Left ventricle myocardium inferior (tissue), 1 donor: ENCODE results near the gene ATP6AP1. TPM values are rescaled to one million over a fixed set of nuclear protein-coding genes. Genes with fewer than 3 reads are reported as not detected.
"Not testable (repeated sequence)": the region's sequence is repeated elsewhere in the genome, so short reads cannot be mapped to it uniquely, and the experiment has no call there.

Experiments
- DNase-seq: peaks from one replicate; pipeline ENCODE4 v3.0.0-alpha.2; 2020
- H3K27ac ChIP-seq: fragments of 200-600 bp; replicated peaks from 2 replicates; pipeline ENCODE4 v1.8.0; 2021
- H3K27me3 ChIP-seq: fragments of 200-600 bp; 2 replicates; pipeline ENCODE4 v1.8.0; 2021; ENCODE audit warnings: low read depth
- H3K36me3 ChIP-seq: fragments of 200-600 bp; 2 replicates; pipeline ENCODE4 v1.8.0; 2021
- H3K4me1 ChIP-seq: fragments of 200-600 bp; 2 replicates; pipeline ENCODE4 v1.8.0; 2021
- H3K4me3 ChIP-seq: fragments of 200-600 bp; 2 replicates; pipeline ENCODE4 v1.8.0; 2021; ENCODE audit warnings: mild to moderate bottlenecking, moderate library complexity
- H3K9me3 ChIP-seq: fragments of 200-600 bp; replicated peaks from 2 replicates; pipeline ENCODE4 v1.8.0; 2021
- intact Hi-C: fragments of 100-400 bp; cut with micrococcal nuclease; formaldehyde crosslinking; loops from one replicate; pipeline ENCODE4 v1.11.0; 2022
- total RNA-seq: library from RNA; stranded (reverse); fragmentation: NEBNext Ultra II Directional; extraction: Animal tissue kit (Norgen Biotek cat#: 25700); gene quantifications from one replicate; pipeline ENCODE4 v1.2.1, GENCODE V29; 2021
- TF ChIP-seq, protein P1 (sequence below): fragments of 200-600 bp; IDR thresholded peaks from 2 replicates; pipeline ENCODE4 v1.8.0; 2021; ENCODE audit warnings: antibody characterized with exemption, mild to moderate bottlenecking, borderline replicate concordance
- donor health status: DM: no; HTN: yes; CAD: no; lungs with severe emphysema.

The ATP6AP1 gene
- total RNA-seq, 1 donor from 2014 or later, result 84.1 TPM

DNA sequence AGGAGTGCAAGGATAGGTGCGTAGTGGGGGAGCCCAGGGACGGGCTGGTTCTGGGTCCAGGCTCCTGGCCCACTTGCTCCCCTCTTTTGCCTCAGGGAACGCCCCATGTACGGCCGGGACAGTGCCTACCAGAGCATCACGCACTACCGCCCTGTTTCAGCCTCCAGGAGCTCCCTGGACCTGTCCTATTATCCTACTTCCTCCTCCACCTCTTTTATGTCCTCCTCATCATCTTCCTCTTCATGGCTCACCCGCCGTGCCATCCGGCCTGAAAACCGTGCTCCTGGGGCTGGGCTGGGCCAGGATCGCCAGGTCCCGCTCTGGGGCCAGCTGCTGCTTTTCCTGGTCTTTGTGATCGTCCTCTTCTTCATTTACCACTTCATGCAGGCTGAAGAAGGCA is 47.7 kb upstream of the ATP6AP1 start:
- H3K4me1 ChIP-seq, result peaks cover 32% of the 10 kb centered on the region
- no peak for DNase-seq
- peak overlapping the region; percentile 85 for H3K4me3 ChIP-seq
- H3K27me3 ChIP-seq, result no peaks in the 10 kb centered on the region
- H3K36me3 ChIP-seq, result no peaks in the 10 kb centered on the region
- no peaks in the 10 kb centered on the region for H3K9me3 ChIP-seq
- TF ChIP-seq, protein P1, sequence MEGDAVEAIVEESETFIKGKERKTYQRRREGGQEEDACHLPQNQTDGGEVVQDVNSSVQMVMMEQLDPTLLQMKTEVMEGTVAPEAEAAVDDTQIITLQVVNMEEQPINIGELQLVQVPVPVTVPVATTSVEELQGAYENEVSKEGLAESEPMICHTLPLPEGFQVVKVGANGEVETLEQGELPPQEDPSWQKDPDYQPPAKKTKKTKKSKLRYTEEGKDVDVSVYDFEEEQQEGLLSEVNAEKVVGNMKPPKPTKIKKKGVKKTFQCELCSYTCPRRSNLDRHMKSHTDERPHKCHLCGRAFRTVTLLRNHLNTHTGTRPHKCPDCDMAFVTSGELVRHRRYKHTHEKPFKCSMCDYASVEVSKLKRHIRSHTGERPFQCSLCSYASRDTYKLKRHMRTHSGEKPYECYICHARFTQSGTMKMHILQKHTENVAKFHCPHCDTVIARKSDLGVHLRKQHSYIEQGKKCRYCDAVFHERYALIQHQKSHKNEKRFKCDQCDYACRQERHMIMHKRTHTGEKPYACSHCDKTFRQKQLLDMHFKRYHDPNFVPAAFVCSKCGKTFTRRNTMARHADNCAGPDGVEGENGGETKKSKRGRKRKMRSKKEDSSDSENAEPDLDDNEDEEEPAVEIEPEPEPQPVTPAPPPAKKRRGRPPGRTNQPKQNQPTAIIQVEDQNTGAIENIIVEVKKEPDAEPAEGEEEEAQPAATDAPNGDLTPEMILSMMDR, result no peak
- H3K27ac ChIP-seq, result no peak overlapping the region
- intact Hi-C loops, result no loop called here

DNA sequence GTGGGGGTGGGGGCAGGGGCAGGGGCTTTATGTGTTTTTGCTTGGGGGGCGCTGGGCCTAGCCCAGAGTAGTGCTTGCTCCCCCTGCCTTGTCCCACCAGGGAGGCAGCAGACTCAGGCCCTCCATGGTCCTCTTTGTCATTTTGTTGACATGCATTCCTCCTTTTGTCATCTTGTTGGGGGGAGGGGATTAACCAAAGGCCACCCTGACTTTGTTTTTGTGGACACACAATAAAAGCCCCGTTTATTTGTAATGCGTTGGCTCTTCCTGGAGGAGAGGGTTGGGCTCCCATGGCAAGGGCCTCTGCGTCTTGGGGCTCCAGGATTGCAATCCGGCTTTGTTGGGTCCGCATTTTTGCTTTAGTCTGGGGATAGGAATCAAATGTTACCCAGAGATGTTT is 47.2 kb upstream of the ATP6AP1 start:
- intact Hi-C loops, result no loop called here
- Histone ChIP-seq H3K36me3 (no peaks in the 10 kb centered on the region), H3K4me3 (no peak overlapping the region), H3K27me3 (no peaks in the 10 kb centered on the region), H3K27ac (no peak overlapping the region), H3K4me1 (peaks cover 32% of the 10 kb centered on the region), H3K9me3 (no peaks in the 10 kb centered on the region)
- TF ChIP-seq, protein P1, result no peak
- no peak for DNase-seq

DNA sequence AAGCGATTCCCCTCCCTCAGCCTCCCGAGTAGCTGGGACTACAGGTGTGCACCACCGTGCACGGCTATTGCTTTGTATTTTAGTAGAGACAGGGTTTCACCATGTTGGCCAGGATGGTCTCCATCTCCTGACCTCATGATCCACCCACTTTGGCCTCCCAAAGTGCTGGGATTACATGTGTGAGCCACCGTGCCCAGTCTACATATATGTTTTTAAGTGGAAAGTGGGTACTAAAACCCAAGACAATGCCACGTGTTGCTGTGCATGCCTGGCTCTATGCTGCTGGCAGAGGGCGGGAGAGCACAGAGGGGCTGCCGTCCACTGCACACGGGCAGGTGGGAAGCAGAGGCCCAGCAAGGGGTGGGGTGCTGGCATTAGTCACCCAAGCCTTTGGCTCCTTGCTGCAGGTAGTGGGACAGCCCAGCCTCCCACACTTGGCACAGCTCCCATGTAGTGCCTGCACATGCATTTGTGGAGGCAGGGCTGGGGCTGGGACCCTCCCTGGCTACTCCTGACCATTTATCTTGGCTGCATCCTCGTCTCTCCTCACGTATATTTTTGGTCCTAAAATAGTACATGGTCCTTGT is 45.9 kb upstream of the ATP6AP1 start:
- Histone ChIP-seq H3K4me1 (peaks cover 32% of the 10 kb centered on the region), H3K27ac (no peak overlapping the region), H3K36me3 (no peaks in the 10 kb centered on the region), H3K27me3 (no peaks in the 10 kb centered on the region), H3K9me3 (no peaks in the 10 kb centered on the region), H3K4me3 (no peak overlapping the region)
- DNase-seq, result no peak
- TF ChIP-seq, protein P1, result no peak
- intact Hi-C loops, result no loop called here

DNA sequence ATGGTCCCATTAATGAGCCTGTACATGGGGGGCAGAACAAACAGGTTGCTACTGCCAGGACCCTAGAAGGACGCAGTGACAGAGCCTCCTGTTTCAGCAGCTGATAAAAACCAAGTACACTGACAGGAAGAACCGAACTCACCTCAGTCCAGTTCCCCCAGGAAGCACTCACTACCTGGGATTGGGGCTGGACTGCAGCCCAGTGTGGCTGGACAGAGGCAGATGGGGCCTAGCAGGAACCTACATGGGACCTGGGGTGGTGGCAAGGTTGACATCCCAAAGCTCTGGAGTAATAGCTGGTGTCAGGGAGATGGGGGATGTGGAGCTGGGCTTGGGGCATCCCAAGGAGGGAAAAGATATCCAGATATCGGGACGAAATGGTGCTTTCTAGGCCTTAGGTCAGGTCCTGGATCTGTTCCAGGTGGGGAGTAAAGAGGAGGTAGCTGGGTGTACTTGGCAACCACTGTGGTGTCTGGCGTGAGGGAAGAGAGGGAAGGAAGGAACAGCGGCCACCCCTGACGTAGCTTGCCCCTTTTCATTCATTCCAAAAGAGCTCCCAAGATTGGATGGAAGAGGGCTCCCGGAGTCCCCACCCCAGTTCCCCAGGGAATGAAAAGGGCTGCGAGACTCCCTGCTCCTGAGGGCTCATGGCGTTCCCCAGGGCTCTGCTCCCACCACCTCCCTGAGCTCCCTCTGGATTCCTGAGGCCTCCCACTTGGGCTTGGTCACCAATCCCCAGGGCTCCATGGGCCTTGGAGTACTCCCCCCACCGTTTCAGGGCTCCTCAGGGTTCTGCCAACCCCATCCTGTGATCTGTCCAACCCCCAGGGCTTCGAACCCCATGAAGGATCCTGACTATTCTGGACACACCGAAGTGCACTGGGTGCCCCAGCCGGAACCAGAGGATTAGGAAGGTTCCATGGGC is 44.9 kb upstream of the ATP6AP1 start:
- no peaks in the 10 kb centered on the region for H3K27me3 ChIP-seq
- TF ChIP-seq, protein P1, result no peak
- H3K36me3 ChIP-seq, result no peaks in the 10 kb centered on the region
- peaks cover 26% of the 10 kb centered on the region for H3K4me1 ChIP-seq
- H3K4me3 ChIP-seq, result no peak overlapping the region
- intact Hi-C loops, result no loop called here
- DNase-seq, result no peak
- H3K27ac ChIP-seq, result no peak overlapping the region
- no peaks in the 10 kb centered on the region for H3K9me3 ChIP-seq

DNA sequence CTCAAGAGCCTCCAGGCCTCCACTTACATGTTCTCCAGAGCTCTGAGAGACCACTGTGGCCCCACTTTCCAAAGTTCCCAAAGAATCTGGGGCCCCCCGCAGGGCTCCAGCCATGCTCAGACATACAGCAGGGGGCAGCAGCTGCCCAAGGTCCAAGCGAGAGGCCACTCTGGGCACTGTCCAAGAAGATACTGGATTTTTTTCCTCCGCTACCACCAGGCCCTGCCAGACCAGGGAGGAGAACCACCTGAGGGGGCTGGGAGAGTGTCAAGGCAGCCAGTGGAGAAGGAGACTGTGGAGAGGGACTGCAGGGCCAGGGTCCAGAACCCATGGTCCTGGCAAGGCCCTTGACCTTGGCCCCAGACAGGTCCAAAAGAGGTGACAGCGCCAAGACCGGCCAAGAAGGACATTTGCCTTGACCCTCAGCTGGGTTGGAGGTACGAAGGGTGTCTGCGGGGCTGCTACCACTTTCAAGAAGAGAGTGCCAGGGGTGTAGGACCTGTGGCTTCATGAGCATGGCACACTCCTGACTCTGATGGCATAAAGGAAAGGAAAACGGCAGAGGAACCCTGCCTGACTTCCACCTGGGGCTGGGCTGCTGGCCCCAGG is 44.1 kb upstream of the ATP6AP1 start:
- H3K4me3 ChIP-seq, result no peak overlapping the region
- H3K27me3 ChIP-seq, result no peaks in the 10 kb centered on the region
- no peaks in the 10 kb centered on the region for H3K9me3 ChIP-seq
- intact Hi-C loops, result no loop called here
- H3K36me3 ChIP-seq, result no peaks in the 10 kb centered on the region
- TF ChIP-seq, protein P1, result peak; percentile 54
- peaks cover 26% of the 10 kb centered on the region for H3K4me1 ChIP-seq
- DNase-seq, result no peak
- no peak overlapping the region for H3K27ac ChIP-seq

DNA sequence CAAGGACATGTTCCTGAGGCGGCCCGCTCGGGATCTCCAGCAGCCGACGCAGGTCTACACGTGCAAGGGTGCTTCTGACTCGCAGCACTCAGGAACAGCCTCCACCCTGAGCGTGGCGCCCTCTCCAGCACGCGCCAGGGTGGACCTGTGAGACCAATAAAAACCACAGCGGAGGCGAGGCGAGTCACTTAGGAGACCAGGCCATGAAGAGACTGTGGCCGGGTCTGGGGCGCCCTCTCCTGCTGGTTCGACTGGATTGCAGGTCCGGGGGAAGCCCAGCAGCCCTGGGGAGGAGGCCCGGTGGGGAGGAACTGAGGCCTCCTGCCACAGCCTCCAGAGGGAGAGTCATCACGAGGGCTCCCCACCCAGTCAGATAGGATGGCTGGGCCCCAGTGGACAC is 40.4 kb upstream of the ATP6AP1 start:
- H3K27me3 ChIP-seq, H3K9me3 ChIP-seq, H3K36me3 ChIP-seq, DNase-seq, intact Hi-C loops, H3K27ac ChIP-seq, H3K4me3 ChIP-seq: not testable (repeated sequence)
- peaks cover 11% of the 10 kb centered on the region for H3K4me1 ChIP-seq

DNA sequence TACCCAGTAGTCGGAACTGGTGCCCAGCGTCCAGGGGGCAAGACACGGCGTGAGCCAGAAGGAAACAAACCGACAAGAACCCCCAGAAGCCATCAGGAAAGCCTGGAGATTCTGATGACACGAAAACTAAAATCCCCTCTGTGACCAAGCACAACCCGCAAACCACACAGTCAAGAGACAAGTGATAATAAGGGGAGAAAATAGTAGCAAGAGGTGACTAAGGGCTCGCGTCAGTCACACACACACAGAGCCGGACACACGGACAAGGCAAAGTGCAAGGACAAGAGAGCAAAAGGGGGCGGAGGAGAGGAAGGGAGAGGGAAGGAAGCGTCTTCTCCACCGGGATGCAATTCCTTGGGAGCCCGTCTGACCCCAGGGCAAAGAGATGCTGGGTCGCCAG is 39.8 kb upstream of the ATP6AP1 start:
- H3K9me3 ChIP-seq, H3K27me3 ChIP-seq, H3K36me3 ChIP-seq, H3K27ac ChIP-seq, H3K4me3 ChIP-seq, intact Hi-C loops, DNase-seq: not testable (repeated sequence)
- peaks cover 11% of the 10 kb centered on the region for H3K4me1 ChIP-seq
